WI38 (cell line): Measurements from ENCODE around the gene C1GALT1C1.
A peak's percentile ranks its signal among the peaks of the same experiment; 100 is the strongest.

ENCODE experiments used
- H3K4me3 ChIP-seq: 2 replicates; pipeline ENCODE4 v1.5.1; 2011; ENCODE audit warnings: low read depth, mild to moderate bottlenecking, control low read depth, low read length
- CTCF ChIP-seq: IDR thresholded peaks from 2 replicates; pipeline ENCODE4 v1.5.1; 2012; ENCODE audit warnings: low read depth, mild to moderate bottlenecking, control low read depth, low read length

C1GALT1C1 gene

GRCh38 chrX:120625371-120625770 lies 4.5 kb downstream of the C1GALT1C1 start:
- no peak for TF ChIP-seq CTCF

GRCh38 chrX:120617996-120618630 lies 11.7 kb downstream of the C1GALT1C1 start:
- H3K4me3 ChIP-seq: no peak overlapping the region
- no peak for TF ChIP-seq CTCF

More at GRCh38 chrX:120625371-120625770, 4.5 kb downstream of the C1GALT1C1 start:
- no peak overlapping the region for H3K4me3 ChIP-seq

GRCh38 chrX:120614816-120615215 lies 15.0 kb downstream of the C1GALT1C1 start:
- H3K4me3 ChIP-seq: no peak overlapping the region
- TF ChIP-seq CTCF: no peak

GRCh38 chrX:120612086-120612485 lies 17.8 kb downstream of the C1GALT1C1 start:
- no peak overlapping the region for H3K4me3 ChIP-seq
- no peak for TF ChIP-seq CTCF

- no peak for TF ChIP-seq CTCF
- peak overlapping the region; percentile 70 for H3K4me3 ChIP-seq
Measured at GRCh38 chrX:120604361-120604782, 25.5 kb downstream of the C1GALT1C1 start.

GRCh38 chrX:120603707-120604360 lies 26.0 kb downstream of the C1GALT1C1 start, which contains the start of gene MCTS1:
TSS of gene MCTS1 (plus strand) at chrX:120604101. CDS start at chrX:120604237, 136 bp downstream.
- peak within 1 kb of the TSS; percentile 70 for H3K4me3 ChIP-seq
- TF ChIP-seq CTCF: no peak

- H3K4me3 ChIP-seq: no peak overlapping the region
- TF ChIP-seq CTCF: no peak
Measured at GRCh38 chrX:120585702-120586101, 44.2 kb downstream of the C1GALT1C1 start.
